Activated naive CD4-positive, alpha-beta T cell treated with anti-CD3 and anti-CD28 coated beads for 36 hours (primary cell): ENCODE measurements around the gene CCPG1. TPM values are rescaled to one million over a fixed set of nuclear protein-coding genes. Genes with fewer than 3 reads are reported as not detected.
A peak's percentile ranks its signal among the peaks of the same experiment; 100 is the strongest.
"Not testable (repeated sequence)": the region's sequence is repeated elsewhere in the genome, so short reads cannot be mapped to it uniquely, and the experiment has no call there.

Experiments
- CTCF ChIA-PET: fragments of 350-600 bp; sonication (Branson Sonifier 250); formaldehyde crosslinking; loops from one replicate; lab custom pipeline; 2021; ENCODE audit warnings: antibody characterized with exemption; lab: Charles Lee
- DNase-seq: peaks from one replicate; pipeline ENCODE4 v3.0.0-alpha.2; 2020
- H3K27ac Mint-ChIP-seq: one replicate; pipeline ENCODE4 v1.8.0; 2021; ENCODE audit warnings: mild to moderate bottlenecking, mixed read lengths
- H3K27me3 Mint-ChIP-seq: one replicate; pipeline ENCODE4 v1.8.0; 2021; ENCODE audit warnings: low read depth, mixed read lengths
- H3K36me3 Mint-ChIP-seq: one replicate; pipeline ENCODE4 v1.8.0; 2021; ENCODE audit warnings: low read depth, mixed read lengths
- H3K4me1 Mint-ChIP-seq: one replicate; pipeline ENCODE4 v1.8.0; 2021; ENCODE audit warnings: low read depth, mixed read lengths
- H3K4me3 Mint-ChIP-seq: one replicate; pipeline ENCODE4 v1.8.0; 2021; ENCODE audit warnings: mild to moderate bottlenecking, moderate library complexity, mixed read lengths
- H3K9me3 Mint-ChIP-seq: one replicate; pipeline ENCODE4 v1.8.0; 2021; ENCODE audit warnings: mixed read lengths
- intact Hi-C: fragments of 100-400 bp; cut with micrococcal nuclease; formaldehyde crosslinking; loops from one replicate; pipeline ENCODE4 v1.15.1; 2023
- total RNA-seq, 2 experiments: library from RNA; stranded (reverse); gene quantifications; one replicate each; pipeline ENCODE4 v1.2.3, GENCODE V29; 2021

Gene CCPG1
- total RNA-seq, result 10 to 100 TPM in 1 of 2 experiments, 1 to 10 TPM in 1; 9.8 to 11.6 TPM

GRCh38 chr15:55408012-55408928 is at the start of gene CCPG1, which contains the start of gene PIERCE2:
Gene CCPG1 (minus strand): TSS chr15:55408359. CDS start chr15:55389424, 18,935 bp downstream.
Gene PIERCE2 (plus strand): TSS chr15:55408495. CDS start chr15:55408769, 274 bp downstream.
- CTCF ChIA-PET, result interaction anchor here (0.7 to 2.0 kb wide), 16 partner anchors 9 to 527 kb away, joined by 3 to 9 read pairs (median 4); partner anchors contain the start of genes PIGB, PIGBOS1 and RSL24D1
- Mint-ChIP-seq H3K4me1 (peaks cover 24% of the 10 kb centered on the region), H3K27ac (peak within 1 kb of the TSS; percentile 68), H3K4me3 (peak within 1 kb of the TSS; percentile 82), H3K9me3 (no peaks in the 10 kb centered on the region), H3K36me3 (no peaks in the 10 kb centered on the region), H3K27me3 (no peaks in the 10 kb centered on the region)
- intact Hi-C loops, result loop anchor here (1.0 to 5.0 kb wide), 8 partner anchors 89 to 834 kb away; partner anchors contain the start of genes NEDD4, PIGB, PIGBOS1 and RFX7
- DNase-seq, result peak; percentile 90

- Mint-ChIP-seq H3K27me3 (no peaks in the 10 kb centered on the region), H3K4me3 (no peak overlapping the region), H3K27ac (no peak overlapping the region), H3K9me3 (peaks cover 12% of the 10 kb centered on the region), H3K36me3 (peaks cover 3% of the 10 kb centered on the region), H3K4me1 (no peaks in the 10 kb centered on the region)
- no peak for DNase-seq
- intact Hi-C loops, result no loop called here
- CTCF ChIA-PET, result interaction anchor here (0.7 kb wide), 1 partner anchor 45 kb away, joined by 3 read pairs; no protein-coding TSS in a partner anchor
Measured at GRCh38 chr15:55457401-55458022, 49.4 kb upstream of the CCPG1 start.

GRCh38 chr15:55447030-55447394 is 38.9 kb upstream of the CCPG1 start:
- H3K4me1 Mint-ChIP-seq, intact Hi-C loops, H3K27me3 Mint-ChIP-seq, H3K27ac Mint-ChIP-seq, H3K9me3 Mint-ChIP-seq, DNase-seq, H3K4me3 Mint-ChIP-seq, H3K36me3 Mint-ChIP-seq: not testable (repeated sequence)
- CTCF ChIA-PET, result interaction anchor here (1.2 kb wide), 1 partner anchor 7 kb away, joined by 3 read pairs; no protein-coding TSS in a partner anchor

- H3K27ac Mint-ChIP-seq, H3K9me3 Mint-ChIP-seq, H3K4me1 Mint-ChIP-seq, H3K27me3 Mint-ChIP-seq, DNase-seq, CTCF ChIA-PET, H3K36me3 Mint-ChIP-seq, intact Hi-C loops, H3K4me3 Mint-ChIP-seq: not testable (repeated sequence)
Measured at GRCh38 chr15:55446379-55447029, 38.3 kb upstream of the CCPG1 start.

GRCh38 chr15:55445936-55446335 is 37.8 kb upstream of the CCPG1 start:
- H3K27me3 Mint-ChIP-seq, H3K9me3 Mint-ChIP-seq, intact Hi-C loops, CTCF ChIA-PET, H3K4me3 Mint-ChIP-seq, H3K36me3 Mint-ChIP-seq, H3K27ac Mint-ChIP-seq, H3K4me1 Mint-ChIP-seq, DNase-seq: not testable (repeated sequence)

GRCh38 chr15:55443141-55443540 is 35.0 kb upstream of the CCPG1 start:
- H3K27me3 Mint-ChIP-seq, H3K4me3 Mint-ChIP-seq, H3K9me3 Mint-ChIP-seq, H3K4me1 Mint-ChIP-seq, H3K36me3 Mint-ChIP-seq, CTCF ChIA-PET, DNase-seq, intact Hi-C loops, H3K27ac Mint-ChIP-seq: not testable (repeated sequence)

GRCh38 chr15:55434989-55435825 is 27.0 kb upstream of the CCPG1 start:
- Mint-ChIP-seq H3K36me3 (no peaks in the 10 kb centered on the region), H3K4me1 (no peaks in the 10 kb centered on the region), H3K9me3 (no peaks in the 10 kb centered on the region), H3K27ac (no peak overlapping the region), H3K4me3 (no peak overlapping the region), H3K27me3 (no peaks in the 10 kb centered on the region)
- CTCF ChIA-PET, result interaction anchor here (0.6 to 2.0 kb wide), 15 partner anchors 18 to 1617 kb away, joined by 3 to 10 read pairs (median 3); no protein-coding TSS in a partner anchor
- intact Hi-C loops, result loop anchor here (1.0 to 5.0 kb wide), 4 partner anchors 116 to 1473 kb away; partner anchors contain the start of genes PIGB and PIGBOS1
- peak; percentile 14 for DNase-seq

GRCh38 chr15:55422089-55422488 is 13.9 kb upstream of the CCPG1 start:
- Mint-ChIP-seq H3K4me3 (no peak overlapping the region), H3K4me1 (no peaks in the 10 kb centered on the region), H3K27me3 (no peaks in the 10 kb centered on the region), H3K36me3 (no peaks in the 10 kb centered on the region), H3K9me3 (no peaks in the 10 kb centered on the region), H3K27ac (no peak overlapping the region)
- CTCF ChIA-PET, result no interaction called here
- intact Hi-C loops, result no loop called here
- DNase-seq, result no peak

- H3K27me3 Mint-ChIP-seq, result no peaks in the 10 kb centered on the region
- no peaks in the 10 kb centered on the region for H3K9me3 Mint-ChIP-seq
- H3K27ac Mint-ChIP-seq, result no peak overlapping the region
- DNase-seq, result no peak
- no peaks in the 10 kb centered on the region for H3K4me1 Mint-ChIP-seq
- CTCF ChIA-PET, result interaction anchor here (0.6 to 0.9 kb wide), 2 partner anchors 11 to 12 kb away, joined by 3 read pairs; partner anchors contain the start of genes CCPG1 and PIERCE2
- intact Hi-C loops, result no loop called here
- H3K4me3 Mint-ChIP-seq, result no peak overlapping the region
- H3K36me3 Mint-ChIP-seq, result no peaks in the 10 kb centered on the region
Measured at GRCh38 chr15:55420171-55420866, 12.2 kb upstream of the CCPG1 start.

GRCh38 chr15:55417678-55418077 is 9.5 kb upstream of the CCPG1 start:
- H3K4me1 Mint-ChIP-seq, intact Hi-C loops, DNase-seq, H3K4me3 Mint-ChIP-seq, H3K27ac Mint-ChIP-seq, H3K36me3 Mint-ChIP-seq, H3K27me3 Mint-ChIP-seq, H3K9me3 Mint-ChIP-seq: not testable (repeated sequence)
- CTCF ChIA-PET, result interaction anchor here (0.6 to 1.0 kb wide), 2 partner anchors 22 to 130 kb away, joined by 3 to 4 read pairs; no protein-coding TSS in a partner anchor

- H3K9me3 Mint-ChIP-seq, H3K27me3 Mint-ChIP-seq, H3K36me3 Mint-ChIP-seq, DNase-seq, H3K27ac Mint-ChIP-seq: not testable (repeated sequence)
- peaks cover 18% of the 10 kb centered on the region for H3K4me1 Mint-ChIP-seq
- CTCF ChIA-PET, result interaction anchor here (0.7 to 2.0 kb wide), 12 partner anchors 11 to 527 kb away, joined by 3 to 9 read pairs (median 4); partner anchors contain the start of genes PIGB and PIGBOS1
- H3K4me3 Mint-ChIP-seq, result peak overlapping the region; percentile 82
- intact Hi-C loops, result loop anchor here (1.0 to 5.0 kb wide), 8 partner anchors 89 to 833 kb away; partner anchors contain the start of genes NEDD4, PIGB, PIGBOS1 and RFX7
Measured at GRCh38 chr15:55408976-55409375, 817 bp upstream of the CCPG1 start.
